HEK293 (cell line): ENCODE results near the gene EML6.

Experiments
- CTCF ChIP-seq: fragments of 450-650 bp; formaldehyde crosslinking; IDR thresholded peaks from 2 replicates; pipeline ENCODE4 v1.5.1; 2016; ENCODE audit warnings: missing biosample characterization, missing genetic modification characterization
- EGR2 ChIP-seq: fragments of 450-650 bp; formaldehyde crosslinking; IDR thresholded peaks from 2 replicates; pipeline ENCODE4 v1.5.1; 2016; ENCODE audit warnings: low read depth, missing biosample characterization, missing genetic modification characterization
- GLI4 ChIP-seq: fragments of 450-650 bp; formaldehyde crosslinking; IDR thresholded peaks from 2 replicates; pipeline ENCODE4 v1.5.1; 2016; ENCODE audit warnings: missing biosample characterization, missing genetic modification characterization
- SETDB1 ChIP-seq: IDR thresholded peaks from one replicate; pipeline ENCODE4 v1.6.1; 2017; ENCODE audit warnings: mild to moderate bottlenecking, low read length, moderate library complexity, mixed read lengths; ENCODE audit not compliant: insufficient read length
- YY1 ChIP-seq: fragments of 450-650 bp; formaldehyde crosslinking; IDR thresholded peaks from 2 replicates; pipeline ENCODE4 v1.5.1; 2018; ENCODE audit warnings: missing biosample characterization, missing genetic modification characterization
- ZBTB44 ChIP-seq: fragments of 450-650 bp; IDR thresholded peaks from 2 replicates; pipeline ENCODE4 v1.5.1; 2018; ENCODE audit warnings: missing biosample characterization, mild to moderate bottlenecking, missing genetic modification characterization
- ZBTB7A ChIP-seq: fragments of 450-650 bp; formaldehyde crosslinking; IDR thresholded peaks from 2 replicates; pipeline ENCODE4 v1.5.1; 2016; ENCODE audit warnings: low read depth, missing biosample characterization, missing genetic modification characterization
- ZNF302 ChIP-seq: fragments of 450-650 bp; formaldehyde crosslinking; IDR thresholded peaks from 2 replicates; pipeline ENCODE4 v1.5.1; 2016; ENCODE audit warnings: missing biosample characterization, missing genetic modification characterization, low read depth
- ZNF426 ChIP-seq: fragments of 450-650 bp; formaldehyde crosslinking; IDR thresholded peaks from 2 replicates; pipeline ENCODE4 v1.5.1; 2017; ENCODE audit warnings: missing biosample characterization, missing genetic modification characterization, mild to moderate bottlenecking, inconsistent platforms, moderate library complexity
- ZNF501 ChIP-seq: fragments of 450-650 bp; formaldehyde crosslinking; IDR thresholded peaks from 2 replicates; pipeline ENCODE4 v1.5.1; 2016; ENCODE audit warnings: missing biosample characterization, missing genetic modification characterization

DNA sequence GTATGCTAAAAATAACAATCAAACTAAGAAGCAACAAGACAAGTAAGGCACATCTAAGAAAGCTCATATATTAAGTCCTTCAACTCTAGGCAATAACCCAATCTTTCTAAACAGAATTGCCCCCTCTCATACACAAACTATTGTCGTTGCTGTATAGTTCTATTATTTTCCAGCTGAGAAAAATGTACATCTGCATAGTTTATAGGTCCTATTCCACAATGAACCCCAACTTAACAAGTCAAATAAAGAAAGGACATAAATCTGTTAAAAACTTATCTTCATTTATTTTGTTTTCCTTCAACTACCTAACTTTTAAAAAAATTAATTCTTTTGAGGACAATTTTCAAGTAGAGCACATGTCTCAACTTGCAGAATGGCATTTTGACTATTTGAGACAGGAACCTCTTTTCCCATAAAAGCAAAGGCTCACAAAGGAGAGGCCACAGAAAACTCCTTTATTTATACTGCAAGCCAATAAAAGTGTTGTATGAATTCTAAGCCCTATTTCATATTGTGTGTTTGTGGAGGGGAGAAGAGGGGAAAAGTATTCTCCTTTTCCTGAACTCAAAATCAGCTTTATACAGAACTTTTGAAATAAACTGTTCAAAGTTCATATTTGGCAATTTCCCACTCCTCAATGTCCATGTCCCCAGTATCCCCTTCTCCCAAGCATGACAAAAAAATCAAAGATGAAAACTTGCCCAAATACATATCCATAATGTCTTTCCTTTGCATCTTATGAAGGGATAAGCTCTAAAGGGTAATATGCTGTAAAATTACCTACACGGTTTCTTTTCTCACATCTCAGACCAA lies 289.4 kb downstream of the EML6 start:
- TF ChIP-seq CTCF = no peak
- TF ChIP-seq YY1 (tag by site-specific recombination) = no peak
- no peak for TF ChIP-seq ZBTB44 (tag by site-specific recombination)
- TF ChIP-seq ZNF302 (tag by site-specific recombination) = no peak
- no peak for TF ChIP-seq GLI4 (tag by site-specific recombination)
- TF ChIP-seq ZNF426 (tag by site-specific recombination) = no peak
- TF ChIP-seq ZBTB7A (tag by site-specific recombination) = no peak
- TF ChIP-seq EGR2 (tag by site-specific recombination) = no peak
- TF ChIP-seq ZNF501 (tag by site-specific recombination) = no peak
- TF ChIP-seq SETDB1 = no peak
